HepG2 (cell line): Measurements from ENCODE around the gene ARHGAP35. TPM values are rescaled to one million over a fixed set of nuclear protein-coding genes. Genes with fewer than 3 reads are reported as not detected.
A peak's percentile ranks its signal among the peaks of the same experiment; 100 is the strongest.

Experiments
- AGO2 ChIP-seq: fragments of 200-400 bp; formaldehyde crosslinking; optimal IDR thresholded peaks from 2 replicates; pipeline ENCODE3; 2017; ENCODE audit warnings: mild to moderate bottlenecking, low read depth, low read length, moderate library complexity
- E2F1 ChIP-seq: sonication (generic); formaldehyde crosslinking; IDR thresholded peaks from 2 replicates; pipeline ENCODE4 v1.5.0; 2020; ENCODE audit warnings: missing genetic modification reagents
- GZF1 ChIP-seq: sonication (generic); formaldehyde crosslinking; IDR thresholded peaks from 2 replicates; pipeline ENCODE4 v1.5.1; 2020; ENCODE audit warnings: mild to moderate bottlenecking, missing genetic modification reagents
- HDAC2 ChIP-seq: sonication (generic); formaldehyde crosslinking; IDR thresholded peaks from 2 replicates; pipeline ENCODE4 v1.4.0; 2020; ENCODE audit warnings: missing genetic modification reagents
- KDM2A ChIP-seq: sonication (generic); formaldehyde crosslinking; IDR thresholded peaks from 2 replicates; pipeline ENCODE4 v1.4.0; 2020; ENCODE audit warnings: low read depth, missing genetic modification reagents, borderline replicate concordance
- MTA3 ChIP-seq: sonication (generic); formaldehyde crosslinking; IDR thresholded peaks from 2 replicates; pipeline ENCODE4 v1.4.0; 2020; ENCODE audit warnings: missing genetic modification reagents
- RARG ChIP-seq: sonication (generic); formaldehyde crosslinking; IDR thresholded peaks from 2 replicates; pipeline ENCODE4 v1.4.0; 2020; ENCODE audit warnings: low read depth, mild to moderate bottlenecking, missing genetic modification reagents
- REPIN1 ChIP-seq: sonication (generic); formaldehyde crosslinking; IDR thresholded peaks from 2 replicates; pipeline ENCODE4 v1.8.0; 2022; ENCODE audit warnings: missing genetic modification reagents, low read depth, mild to moderate bottlenecking, borderline replicate concordance
- SPEN ChIP-seq: sonication (generic); formaldehyde crosslinking; IDR thresholded peaks from 2 replicates; pipeline ENCODE4 v1.5.1; 2020; ENCODE audit warnings: low read depth, mild to moderate bottlenecking, missing genetic modification reagents
- ZNF660 ChIP-seq: sonication (generic); formaldehyde crosslinking; IDR thresholded peaks from 2 replicates; pipeline ENCODE4 v1.5.1; 2020; ENCODE audit warnings: mild to moderate bottlenecking, low read depth, missing genetic modification reagents, borderline replicate concordance
- polyA plus RNA-seq, 8 experiments: library from polyadenylated mRNA; depleted of rRNA in 3 of 8; stranded (reverse) in 7 of 8; unstranded in 1 of 8; fragments of >200 nt; fragmentation: Illumina TruSeq in 4 of 8; extraction: Trizol in 4 of 8; gene quantifications; 2 replicates each; pipeline versions ENCODE4 v1.2.1 to v1.2.3, GENCODE V29; 2011 to 2016; ENCODE audit warnings: low read depth in 4 of 8, missing spikeins in 1 of 8, mixed read lengths in 1 of 8; ENCODE audit not compliant: insufficient read depth in 1 of 8
- total RNA-seq, 5 experiments: library from RNA; depleted of rRNA; stranded (reverse); fragments of >200 nt; fragmentation: Illumina TruSeq; extraction: Trizol; gene quantifications; 2 replicates each; pipeline ENCODE4 v1.2.3, GENCODE V29; 2016; ENCODE audit warnings: low read depth in 1 of 5
- TF ChIP-seq, protein P1 (sequence below): sonication (generic); formaldehyde crosslinking; IDR thresholded peaks from 2 replicates; pipeline ENCODE4 v1.4.0; 2020; ENCODE audit warnings: missing genetic modification reagents, borderline replicate concordance
- TF ChIP-seq, protein P2 (sequence below): sonication (generic); formaldehyde crosslinking; conservative IDR thresholded peaks from 2 replicates; pipeline ENCODE4 v1.4.0; 2020; ENCODE audit warnings: mild to moderate bottlenecking, missing genetic modification reagents, moderate library complexity
- TF ChIP-seq, protein P3 (sequence below): sonication (generic); formaldehyde crosslinking; IDR thresholded peaks from 2 replicates; pipeline ENCODE4 v1.4.0; 2020; ENCODE audit warnings: low read depth, missing genetic modification reagents

ARHGAP35 gene
- total and polyA plus RNA-seq, 2 of the 13 experiments (the other 11 are each of a cell fraction or from before 2014, with no cell fraction given): 30.1 to 30.2 TPM

DNA sequence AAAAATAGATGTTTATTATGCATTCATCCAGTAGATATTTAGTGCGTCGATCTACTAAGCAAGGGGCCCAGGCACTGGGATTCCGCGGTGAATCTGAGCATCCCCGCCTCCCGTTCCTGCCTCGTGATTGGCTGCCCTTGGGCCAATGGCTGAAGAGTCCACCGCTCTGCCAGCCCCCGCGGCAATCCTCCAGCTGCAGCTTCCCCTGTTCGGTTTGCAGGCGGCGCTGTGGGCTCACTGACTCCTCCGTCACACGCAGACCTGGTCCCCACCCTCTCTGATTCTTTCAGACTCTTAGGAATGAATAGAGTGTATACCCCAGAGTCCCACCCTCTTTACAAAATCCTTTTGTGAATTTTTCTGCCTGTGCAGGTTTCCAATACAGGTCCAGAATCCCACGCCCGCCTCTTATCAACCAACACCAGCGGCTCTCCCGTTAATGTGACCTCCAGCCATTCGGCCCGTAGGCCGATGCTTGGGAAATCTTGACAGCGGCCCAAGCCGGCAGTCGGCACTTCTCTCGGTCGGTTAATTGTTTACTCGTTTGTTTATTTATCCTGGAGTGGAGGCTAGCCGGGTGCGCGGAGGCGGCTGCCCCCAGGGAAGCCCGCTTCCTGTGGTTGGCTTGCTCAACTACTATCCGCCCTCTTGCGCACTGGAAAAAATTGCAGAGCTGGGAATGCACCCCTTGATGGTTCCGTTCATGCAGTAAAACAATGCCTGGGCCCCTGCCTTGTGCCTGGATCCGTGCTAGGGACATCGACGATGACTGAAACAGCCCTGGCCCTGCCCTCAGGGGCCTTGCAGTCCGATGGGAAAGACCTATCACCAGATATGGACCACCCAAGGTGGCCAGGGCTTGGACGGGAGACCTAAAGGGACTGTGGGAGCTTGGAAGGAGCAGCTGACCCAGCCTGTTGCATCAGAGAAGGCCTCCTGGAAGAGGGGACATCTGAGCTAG is 4.5 kb upstream of the ARHGAP35 start (continued):
- TF ChIP-seq, protein P1, sequence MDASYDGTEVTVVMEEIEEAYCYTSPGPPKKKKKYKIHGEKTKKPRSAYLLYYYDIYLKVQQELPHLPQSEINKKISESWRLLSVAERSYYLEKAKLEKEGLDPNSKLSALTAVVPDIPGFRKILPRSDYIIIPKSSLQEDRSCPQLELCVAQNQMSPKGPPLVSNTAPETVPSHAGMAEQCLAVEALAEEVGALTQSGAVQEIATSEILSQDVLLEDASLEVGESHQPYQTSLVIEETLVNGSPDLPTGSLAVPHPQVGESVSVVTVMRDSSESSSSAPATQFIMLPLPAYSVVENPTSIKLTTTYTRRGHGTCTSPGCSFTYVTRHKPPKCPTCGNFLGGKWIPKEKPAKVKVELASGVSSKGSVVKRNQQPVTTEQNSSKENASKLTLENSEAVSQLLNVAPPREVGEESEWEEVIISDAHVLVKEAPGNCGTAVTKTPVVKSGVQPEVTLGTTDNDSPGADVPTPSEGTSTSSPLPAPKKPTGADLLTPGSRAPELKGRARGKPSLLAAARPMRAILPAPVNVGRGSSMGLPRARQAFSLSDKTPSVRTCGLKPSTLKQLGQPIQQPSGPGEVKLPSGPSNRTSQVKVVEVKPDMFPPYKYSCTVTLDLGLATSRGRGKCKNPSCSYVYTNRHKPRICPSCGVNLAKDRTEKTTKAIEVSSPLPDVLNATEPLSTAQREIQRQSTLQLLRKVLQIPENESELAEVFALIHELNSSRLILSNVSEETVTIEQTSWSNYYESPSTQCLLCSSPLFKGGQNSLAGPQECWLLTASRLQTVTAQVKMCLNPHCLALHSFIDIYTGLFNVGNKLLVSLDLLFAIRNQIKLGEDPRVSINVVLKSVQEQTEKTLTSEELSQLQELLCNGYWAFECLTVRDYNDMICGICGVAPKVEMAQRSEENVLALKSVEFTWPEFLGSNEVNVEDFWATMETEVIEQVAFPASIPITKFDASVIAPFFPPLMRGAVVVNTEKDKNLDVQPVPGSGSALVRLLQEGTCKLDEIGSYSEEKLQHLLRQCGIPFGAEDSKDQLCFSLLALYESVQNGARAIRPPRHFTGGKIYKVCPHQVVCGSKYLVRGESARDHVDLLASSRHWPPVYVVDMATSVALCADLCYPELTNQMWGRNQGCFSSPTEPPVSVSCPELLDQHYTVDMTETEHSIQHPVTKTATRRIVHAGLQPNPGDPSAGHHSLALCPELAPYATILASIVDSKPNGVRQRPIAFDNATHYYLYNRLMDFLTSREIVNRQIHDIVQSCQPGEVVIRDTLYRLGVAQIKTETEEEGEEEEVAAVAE (CRISPR knock-in tag): no peak
- TF ChIP-seq REPIN1 (CRISPR knock-in tag): peak; percentile 63; the same call in 1 of the 2 replicates
- TF ChIP-seq KDM2A (CRISPR knock-in tag): peak; percentile 71
- peak; percentile 28; the same call in 1 of the 2 replicates for TF ChIP-seq HDAC2 (CRISPR knock-in tag)
- TF ChIP-seq, protein P2, sequence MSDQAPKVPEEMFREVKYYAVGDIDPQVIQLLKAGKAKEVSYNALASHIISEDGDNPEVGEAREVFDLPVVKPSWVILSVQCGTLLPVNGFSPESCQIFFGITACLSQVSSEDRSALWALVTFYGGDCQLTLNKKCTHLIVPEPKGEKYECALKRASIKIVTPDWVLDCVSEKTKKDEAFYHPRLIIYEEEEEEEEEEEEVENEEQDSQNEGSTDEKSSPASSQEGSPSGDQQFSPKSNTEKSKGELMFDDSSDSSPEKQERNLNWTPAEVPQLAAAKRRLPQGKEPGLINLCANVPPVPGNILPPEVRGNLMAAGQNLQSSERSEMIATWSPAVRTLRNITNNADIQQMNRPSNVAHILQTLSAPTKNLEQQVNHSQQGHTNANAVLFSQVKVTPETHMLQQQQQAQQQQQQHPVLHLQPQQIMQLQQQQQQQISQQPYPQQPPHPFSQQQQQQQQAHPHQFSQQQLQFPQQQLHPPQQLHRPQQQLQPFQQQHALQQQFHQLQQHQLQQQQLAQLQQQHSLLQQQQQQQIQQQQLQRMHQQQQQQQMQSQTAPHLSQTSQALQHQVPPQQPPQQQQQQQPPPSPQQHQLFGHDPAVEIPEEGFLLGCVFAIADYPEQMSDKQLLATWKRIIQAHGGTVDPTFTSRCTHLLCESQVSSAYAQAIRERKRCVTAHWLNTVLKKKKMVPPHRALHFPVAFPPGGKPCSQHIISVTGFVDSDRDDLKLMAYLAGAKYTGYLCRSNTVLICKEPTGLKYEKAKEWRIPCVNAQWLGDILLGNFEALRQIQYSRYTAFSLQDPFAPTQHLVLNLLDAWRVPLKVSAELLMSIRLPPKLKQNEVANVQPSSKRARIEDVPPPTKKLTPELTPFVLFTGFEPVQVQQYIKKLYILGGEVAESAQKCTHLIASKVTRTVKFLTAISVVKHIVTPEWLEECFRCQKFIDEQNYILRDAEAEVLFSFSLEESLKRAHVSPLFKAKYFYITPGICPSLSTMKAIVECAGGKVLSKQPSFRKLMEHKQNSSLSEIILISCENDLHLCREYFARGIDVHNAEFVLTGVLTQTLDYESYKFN (CRISPR knock-in tag): peak; percentile 58; the same call in 1 of the 2 replicates
- TF ChIP-seq SPEN (CRISPR knock-in tag): peak; percentile 23; the same call in 1 of the 2 replicates
- TF ChIP-seq, protein P3, sequence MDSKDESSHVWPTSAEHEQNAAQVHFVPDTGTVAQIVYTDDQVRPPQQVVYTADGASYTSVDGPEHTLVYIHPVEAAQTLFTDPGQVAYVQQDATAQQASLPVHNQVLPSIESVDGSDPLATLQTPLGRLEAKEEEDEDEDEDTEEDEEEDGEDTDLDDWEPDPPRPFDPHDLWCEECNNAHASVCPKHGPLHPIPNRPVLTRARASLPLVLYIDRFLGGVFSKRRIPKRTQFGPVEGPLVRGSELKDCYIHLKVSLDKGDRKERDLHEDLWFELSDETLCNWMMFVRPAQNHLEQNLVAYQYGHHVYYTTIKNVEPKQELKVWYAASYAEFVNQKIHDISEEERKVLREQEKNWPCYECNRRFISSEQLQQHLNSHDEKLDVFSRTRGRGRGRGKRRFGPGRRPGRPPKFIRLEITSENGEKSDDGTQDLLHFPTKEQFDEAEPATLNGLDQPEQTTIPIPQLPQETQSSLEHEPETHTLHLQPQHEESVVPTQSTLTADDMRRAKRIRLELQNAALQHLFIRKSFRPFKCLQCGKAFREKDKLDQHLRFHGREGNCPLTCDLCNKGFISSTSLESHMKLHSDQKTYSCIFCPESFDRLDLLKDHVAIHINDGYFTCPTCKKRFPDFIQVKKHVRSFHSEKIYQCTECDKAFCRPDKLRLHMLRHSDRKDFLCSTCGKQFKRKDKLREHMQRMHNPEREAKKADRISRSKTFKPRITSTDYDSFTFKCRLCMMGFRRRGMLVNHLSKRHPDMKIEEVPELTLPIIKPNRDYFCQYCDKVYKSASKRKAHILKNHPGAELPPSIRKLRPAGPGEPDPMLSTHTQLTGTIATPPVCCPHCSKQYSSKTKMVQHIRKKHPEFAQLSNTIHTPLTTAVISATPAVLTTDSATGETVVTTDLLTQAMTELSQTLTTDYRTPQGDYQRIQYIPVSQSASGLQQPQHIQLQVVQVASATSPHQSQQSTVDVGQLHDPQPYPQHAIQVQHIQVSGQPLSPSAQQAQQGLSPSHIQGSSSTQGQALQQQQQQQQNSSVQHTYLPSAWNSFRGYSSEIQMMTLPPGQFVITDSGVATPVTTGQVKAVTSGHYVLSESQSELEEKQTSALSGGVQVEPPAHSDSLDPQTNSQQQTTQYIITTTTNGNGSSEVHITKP: no peak; the same call in 1 of the 2 replicates
- no peak for TF ChIP-seq E2F1 (CRISPR knock-in tag)
- TF ChIP-seq GZF1: peak; percentile 74; the same call in 1 of the 2 replicates
- no peak for TF ChIP-seq ZNF660 (CRISPR knock-in tag)
- no peak for TF ChIP-seq MTA3 (CRISPR knock-in tag)
- TF ChIP-seq RARG: no peak
- no peak for TF ChIP-seq AGO2
